Astrocyte (in vitro differentiated cells and primary cell): ENCODE results near the gene ALPK3.

Source experiments
- CTCF ChIP-seq: IDR thresholded peaks from 2 replicates; pipeline ENCODE4 v1.5.1; 2011; ENCODE audit warnings: low read depth, mild to moderate bottlenecking, inconsistent platforms, low read length, moderate library complexity; ENCODE audit not compliant: insufficient read depth
- EZH2 ChIP-seq: IDR thresholded peaks from 2 replicates; pipeline ENCODE4 v1.6.1; 2012; ENCODE audit warnings: mild to moderate bottlenecking, low read length, inconsistent platforms; ENCODE audit not compliant: insufficient read depth

DNA sequence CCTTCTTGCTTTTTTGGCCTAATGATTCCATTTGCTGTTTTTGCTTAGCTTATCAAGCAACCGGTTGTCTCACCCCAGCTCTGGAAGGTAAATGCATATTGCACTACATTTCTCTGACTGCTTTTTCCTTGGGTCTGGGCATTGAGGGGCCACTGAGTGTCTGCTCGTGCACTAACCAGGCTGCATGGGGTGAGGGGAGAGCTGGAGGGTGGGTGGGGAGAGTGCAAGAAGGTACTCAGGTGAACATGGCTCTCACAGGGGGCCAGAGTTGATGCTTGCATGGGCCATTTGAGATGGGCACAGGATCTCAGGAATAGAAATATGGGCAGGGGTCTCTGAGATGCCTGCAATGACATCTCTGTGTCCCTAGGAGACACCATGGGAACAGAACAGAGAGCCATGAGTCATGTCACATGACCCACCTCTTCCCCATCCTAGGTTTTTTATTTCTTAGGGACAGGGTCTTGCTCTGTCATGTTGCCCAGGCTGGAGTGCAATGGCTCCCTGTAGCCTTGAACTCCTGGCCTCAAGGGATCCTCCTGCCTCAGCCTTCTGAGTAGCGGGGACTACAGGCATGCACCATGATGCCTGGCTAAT is 6.2 kb downstream of the ALPK3 start:
- no peak for TF ChIP-seq CTCF
- no peak for TF ChIP-seq EZH2
